ENCODE results near the gene VEGFA. TPM values are rescaled to one million over a fixed set of nuclear protein-coding genes. Genes with fewer than 3 reads are reported as not detected.

VEGFA gene
- total and polyA plus RNA-seq, 2 experiments from 2014 or later = 10.7 to 241 TPM

- 57 to 64% methylated on average over 12 of the region's 12 CpGs for WGBS, 2 experiments (ENCODE audit: low coverage in 1 of 2, low lambda C conversion rate in 2 of 2, missing lambda C conversion rate in 2 of 2)
- peak overlapping the region; percentile 90 for H3K4me3 ChIP-seq
- peaks cover 35% of the 10 kb centered on the region for H3F3A ChIP-seq (ENCODE audit: insufficient read depth)
- H3K9ac ChIP-seq = peak overlapping the region; percentile 98
- peak overlapping the region; percentile 86 for H3K4me2 ChIP-seq (ENCODE audit: unreplicated experiment)
- no peaks in the 10 kb centered on the region for H3K9me3 ChIP-seq (ENCODE audit: low read depth)
- H4K20me1 ChIP-seq (ENCODE audit: insufficient read depth) = peaks cover 23% of the 10 kb centered on the region; the same call in 1 of the 2 replicates
- no peaks in the 10 kb centered on the region for H3K9me2 ChIP-seq (ENCODE audit: insufficient read depth)
- H3K27me3 ChIP-seq (replicated peaks; ENCODE audit: insufficient read depth) = no peaks in the 10 kb centered on the region
- in situ Hi-C loops (cut with MboI) = loop anchor here (10.0 kb wide), 1 partner anchor 291 kb away; no protein-coding TSS in a partner anchor
- peaks cover 91% of the 10 kb centered on the region for H3K79me2 ChIP-seq (ENCODE audit: insufficient read depth)
- peaks cover 19% of the 10 kb centered on the region for H3K36me3 ChIP-seq (ENCODE audit: low read depth)
- TF ChIP-seq EZH2phosphoT487 (IDR thresholded peaks at IDR 0.05; ENCODE audit: insufficient read depth, low read depth) (no peak), EZH2 (IDR thresholded peaks at IDR 0.05; ENCODE audit: insufficient read depth, poor library complexity, severe bottlenecking) (no peak)
- no peak for DNase-seq
- peak overlapping the region; percentile 33 for H3K27ac ChIP-seq
- H3K4me1 ChIP-seq (ENCODE audit: insufficient read depth) = peaks cover 23% of the 10 kb centered on the region
- no peak overlapping the region for H2AFZ ChIP-seq
Measured at GRCh38 chr6:43773980-43774775, 4.2 kb downstream of the VEGFA start.

GRCh38 chr6:43774776-43775534, 4.9 kb downstream of the VEGFA start:
- H3K4me3 ChIP-seq = peak overlapping the region; percentile 90
- no peak overlapping the region for H2AFZ ChIP-seq
- no peaks in the 10 kb centered on the region for H3K9me2 ChIP-seq (ENCODE audit: insufficient read depth)
- peak overlapping the region; percentile 86 for H3K4me2 ChIP-seq (ENCODE audit: unreplicated experiment)
- peaks cover 21% of the 10 kb centered on the region for H3K4me1 ChIP-seq (ENCODE audit: insufficient read depth)
- peaks cover 98% of the 10 kb centered on the region for H3K79me2 ChIP-seq (ENCODE audit: insufficient read depth)
- H3K9me3 ChIP-seq (ENCODE audit: low read depth) = no peaks in the 10 kb centered on the region
- peaks cover 23% of the 10 kb centered on the region; the same call in 1 of the 2 replicates for H4K20me1 ChIP-seq (ENCODE audit: insufficient read depth)
- DNase-seq = peak; percentile 89
- peaks cover 40% of the 10 kb centered on the region for H3F3A ChIP-seq (ENCODE audit: insufficient read depth)
- in situ Hi-C loops (cut with MboI) = loop anchor here (10.0 kb wide), 1 partner anchor 290 kb away; no protein-coding TSS in a partner anchor
- H3K9ac ChIP-seq = peak overlapping the region; percentile 98
- 39 to 41% methylated on average over 16 to 17 of the region's 17 CpGs for WGBS, 2 experiments (ENCODE audit: low coverage in 1 of 2, low lambda C conversion rate in 2 of 2, missing lambda C conversion rate in 2 of 2)
- H3K27ac ChIP-seq = peak overlapping the region; percentile 44
- peaks cover 26% of the 10 kb centered on the region for H3K36me3 ChIP-seq (ENCODE audit: low read depth)
- TF ChIP-seq EZH2 (IDR thresholded peaks at IDR 0.05; ENCODE audit: insufficient read depth, poor library complexity, severe bottlenecking) (no peak), EZH2phosphoT487 (IDR thresholded peaks at IDR 0.05; ENCODE audit: insufficient read depth, low read depth) (no peak)
- H3K27me3 ChIP-seq (replicated peaks; ENCODE audit: insufficient read depth) = no peaks in the 10 kb centered on the region

GRCh38 chr6:43775535-43775885, 5.5 kb downstream of the VEGFA start:
- DNase-seq = peak; percentile 27
- peak overlapping the region; percentile 44; the same call in 1 of the 2 replicates for H3K27ac ChIP-seq
- in situ Hi-C loops (cut with MboI) = loop anchor here (10.0 kb wide), 1 partner anchor 289 kb away; no protein-coding TSS in a partner anchor
- TF ChIP-seq EZH2phosphoT487 (IDR thresholded peaks at IDR 0.05; ENCODE audit: insufficient read depth, low read depth) = no peak
- TF ChIP-seq EZH2 (IDR thresholded peaks at IDR 0.05; ENCODE audit: insufficient read depth, poor library complexity, severe bottlenecking) = no peak
- H3K4me2 ChIP-seq (ENCODE audit: unreplicated experiment) = peak overlapping the region; percentile 86
- peaks cover 45% of the 10 kb centered on the region for H3F3A ChIP-seq (ENCODE audit: insufficient read depth)
- peaks cover 100% of the 10 kb centered on the region for H3K79me2 ChIP-seq (ENCODE audit: insufficient read depth)
- WGBS, 2 experiments (ENCODE audit: low coverage in 1 of 2, low lambda C conversion rate in 2 of 2, missing lambda C conversion rate in 2 of 2) = 54 to 63% methylated on average over 4 of the region's 4 CpGs
- H3K27me3 ChIP-seq (replicated peaks; ENCODE audit: insufficient read depth) = no peaks in the 10 kb centered on the region
- H3K9me2 ChIP-seq (ENCODE audit: insufficient read depth) = no peaks in the 10 kb centered on the region
- H3K4me3 ChIP-seq = peak overlapping the region; percentile 90; the same call in 1 of the 2 replicates
- H3K36me3 ChIP-seq (ENCODE audit: low read depth) = peaks cover 31% of the 10 kb centered on the region
- H2AFZ ChIP-seq = no peak overlapping the region
- peak overlapping the region; percentile 62 for H3K9ac ChIP-seq
- peaks cover 23% of the 10 kb centered on the region; the same call in 1 of the 2 replicates for H4K20me1 ChIP-seq (ENCODE audit: insufficient read depth)
- H3K9me3 ChIP-seq (ENCODE audit: low read depth) = no peaks in the 10 kb centered on the region
- peaks cover 21% of the 10 kb centered on the region for H3K4me1 ChIP-seq (ENCODE audit: insufficient read depth)

- Histone ChIP-seq H4K20me1 (ENCODE audit: insufficient read depth) (peaks cover 23% of the 10 kb centered on the region; the same call in 1 of the 2 replicates), H3K36me3 (ENCODE audit: low read depth) (peaks cover 37% of the 10 kb centered on the region), H3K27me3 (replicated peaks; ENCODE audit: insufficient read depth) (no peaks in the 10 kb centered on the region), H3K79me2 (ENCODE audit: insufficient read depth) (peaks cover 97% of the 10 kb centered on the region), H3K4me1 (ENCODE audit: insufficient read depth) (peaks cover 21% of the 10 kb centered on the region), H3F3A (ENCODE audit: insufficient read depth) (peaks cover 49% of the 10 kb centered on the region), H3K4me2 (ENCODE audit: unreplicated experiment) (peak overlapping the region; percentile 86), H3K27ac (peak overlapping the region; percentile 7; the same call in 1 of the 2 replicates), H3K4me3 (no peak overlapping the region), H3K9me2 (ENCODE audit: insufficient read depth) (no peaks in the 10 kb centered on the region), H2AFZ (no peak overlapping the region), H3K9ac (no peak overlapping the region), H3K9me3 (ENCODE audit: low read depth) (no peaks in the 10 kb centered on the region)
- DNase-seq = no peak
- in situ Hi-C loops (cut with MboI) = loop anchor here (10.0 kb wide), 1 partner anchor 289 kb away; no protein-coding TSS in a partner anchor
- TF ChIP-seq EZH2phosphoT487 (IDR thresholded peaks at IDR 0.05; ENCODE audit: insufficient read depth, low read depth) (no peak), EZH2 (IDR thresholded peaks at IDR 0.05; ENCODE audit: insufficient read depth, poor library complexity, severe bottlenecking) (no peak)
- WGBS, 2 experiments (ENCODE audit: low coverage in 1 of 2, low lambda C conversion rate in 2 of 2, missing lambda C conversion rate in 2 of 2) = 90 to 91% methylated on average over 8 of the region's 8 CpGs
Measured at GRCh38 chr6:43776115-43776798, 6.2 kb downstream of the VEGFA start.

All from GM23248 (cell line).